ENCODE data around the gene DZIP1. TPM values are rescaled to one million over a fixed set of nuclear protein-coding genes. Genes with fewer than 3 reads are reported as not detected.

The DZIP1 gene
- total and polyA plus RNA-seq, 10 donors = 2.9 to 8.5 (median 5.2) TPM

- Histone ChIP-seq H3K27ac (no peak overlapping the region), H3K27me3 (replicated peaks in 1 of 7) (peaks cover 0 to 80% (median 41%) of the 10 kb centered on the region in 7 donors), H3K9me3 (no peaks in the 10 kb centered on the region), H3K4me1 (peaks cover 10 to 41% (median 25%) of the 10 kb centered on the region in 6 donors), H3K4me3 (peak overlapping the region in 6 of 8 donors; percentile 9 to 49 (median 26)), H3K36me3 (no peaks in the 10 kb centered on the region)
- TF ChIP-seq CTCF (IDR thresholded peaks at IDR 0.05 in 8 of 11, conservative IDR thresholded peaks at IDR 0.05 in 3 of 11) (no peak), POLR2A (IDR thresholded peaks at IDR 0.05) (no peak), POLR2AphosphoS5 (IDR thresholded peaks at IDR 0.05) (no peak)
- 9 to 12% (median 11%) methylated on average over 23 to 35 of the region's 35 CpGs for WGBS, 5 donors
- intact Hi-C loops (cut with DNase I; ENCODE audit: low total_unique reads) = no loop called here
- DNase-seq = peak; percentile 76
Observed at GRCh38 chr13:95642028-95642621, 2.4 kb downstream of the DZIP1 start.

GRCh38 chr13:95641291-95642027 lies 3.0 kb downstream of the DZIP1 start:
- intact Hi-C loops (cut with DNase I; ENCODE audit: low total_unique reads) = no loop called here
- no peak for DNase-seq
- Histone ChIP-seq H3K27me3 (replicated peaks in 1 of 7) (peaks cover 0 to 80% (median 41%) of the 10 kb centered on the region in 7 donors), H3K4me1 (peaks cover 10 to 41% (median 25%) of the 10 kb centered on the region in 6 donors), H3K27ac (no peak overlapping the region), H3K4me3 (peak overlapping the region in 6 of 8 donors; percentile 9 to 49 (median 26)), H3K9me3 (no peaks in the 10 kb centered on the region), H3K36me3 (no peaks in the 10 kb centered on the region)
- 39 to 47% (median 42%) methylated on average over 45 to 57 of the region's 58 CpGs for WGBS, 5 donors
- TF ChIP-seq POLR2A (IDR thresholded peaks at IDR 0.05) = no peak
- TF ChIP-seq POLR2AphosphoS5 (IDR thresholded peaks at IDR 0.05) = no peak

- DNase-seq = no peak
- no peaks in the 10 kb centered on the region for H3K36me3 ChIP-seq
- intact Hi-C loops (cut with DNase I; ENCODE audit: low total_unique reads) = no loop called here
- no peak overlapping the region for H3K27ac ChIP-seq
- no peak overlapping the region for H3K4me3 ChIP-seq
- H3K27me3 ChIP-seq (replicated peaks in 1 of 7) = peaks cover 0 to 36% (median 12%) of the 10 kb centered on the region in 7 donors
- no peaks in the 10 kb centered on the region for H3K9me3 ChIP-seq
- H3K4me1 ChIP-seq = peaks cover 0 to 7% (median 4%) of the 10 kb centered on the region in 6 donors
- TF ChIP-seq POLR2AphosphoS5 (IDR thresholded peaks at IDR 0.05) (no peak), CTCF (IDR thresholded peaks at IDR 0.05 in 8 of 11, conservative IDR thresholded peaks at IDR 0.05 in 3 of 11) (no peak), POLR2A (IDR thresholded peaks at IDR 0.05) (no peak)
Observed at GRCh38 chr13:95636853-95637252, 7.7 kb downstream of the DZIP1 start.

GRCh38 chr13:95630593-95630992 lies 13.9 kb downstream of the DZIP1 start:
- H3K4me1 ChIP-seq = no peaks in the 10 kb centered on the region
- intact Hi-C loops (cut with DNase I; ENCODE audit: low total_unique reads) = no loop called here
- no peaks in the 10 kb centered on the region for H3K27me3 ChIP-seq (replicated peaks in 1 of 7)
- WGBS, 5 donors = 68 to 84% (median 83%) methylated on average over 3 of the region's 3 CpGs
- DNase-seq = no peak
- no peaks in the 10 kb centered on the region for H3K9me3 ChIP-seq
- no peaks in the 10 kb centered on the region for H3K36me3 ChIP-seq
- H3K27ac ChIP-seq = no peak overlapping the region
- TF ChIP-seq CTCF (IDR thresholded peaks at IDR 0.05 in 8 of 11, conservative IDR thresholded peaks at IDR 0.05 in 3 of 11) (no peak), POLR2A (IDR thresholded peaks at IDR 0.05) (no peak)
- no peak overlapping the region for H3K4me3 ChIP-seq
